HG02981 (cell line): ENCODE measurements around the gene C6orf132.

Experiments used
- ATAC-seq: cut with Tn5 transposase; IDR thresholded peaks from one replicate; pipeline ENCODE4 v1.9.1; 2021; ENCODE audit warnings: mild to moderate bottlenecking, moderate library complexity; ENCODE audit not compliant: unreplicated experiment

The C6orf132 gene

GRCh38 chr6:42108071-42108470 lies 34.3 kb downstream of the C6orf132 start:
- no peak for ATAC-seq

- no peak for ATAC-seq
Observed at GRCh38 chr6:42106112-42107023, 36.1 kb downstream of the C6orf132 start.

- ATAC-seq: no peak
Observed at GRCh38 chr6:42105709-42106108, 36.7 kb downstream of the C6orf132 start.

- ATAC-seq: no peak
Observed at GRCh38 chr6:42105156-42105648, 37.2 kb downstream of the C6orf132 start.

- no peak for ATAC-seq
Observed at GRCh38 chr6:42104804-42105125, 37.7 kb downstream of the C6orf132 start.

- peak; percentile 55 for ATAC-seq
Observed at GRCh38 chr6:42104095-42104803, 38.2 kb downstream of the C6orf132 start.

- ATAC-seq: no peak
Observed at GRCh38 chr6:42103753-42104094, 38.7 kb downstream of the C6orf132 start.

GRCh38 chr6:42103216-42103615 lies 39.2 kb downstream of the C6orf132 start:
- ATAC-seq: no peak

- ATAC-seq: no peak
Observed at GRCh38 chr6:42101186-42101657, 41.2 kb downstream of the C6orf132 start.

- ATAC-seq: no peak
Observed at GRCh38 chr6:42100029-42100901, 42.2 kb downstream of the C6orf132 start.

GRCh38 chr6:42099340-42100028 lies 42.9 kb downstream of the C6orf132 start:
- ATAC-seq: no peak

GRCh38 chr6:42095776-42096541 lies 46.5 kb downstream of the C6orf132 start:
- ATAC-seq: no peak

- ATAC-seq: no peak
Observed at GRCh38 chr6:42095094-42095493, 47.3 kb downstream of the C6orf132 start.

- no peak for ATAC-seq
Observed at GRCh38 chr6:42093582-42094329, 48.7 kb downstream of the C6orf132 start.

GRCh38 chr6:42091718-42092023 lies 50.7 kb downstream of the C6orf132 start:
- ATAC-seq: no peak

- ATAC-seq: no peak
Observed at GRCh38 chr6:42090819-42091717, 51.4 kb downstream of the C6orf132 start.

GRCh38 chr6:42088101-42088591 lies 54.3 kb downstream of the C6orf132 start:
- no peak for ATAC-seq
